Naive thymus-derived CD4-positive, alpha-beta T cell (primary cell): Measurements from ENCODE around the gene AKAP13. TPM values are rescaled to one million over a fixed set of nuclear protein-coding genes. Genes with fewer than 3 reads are reported as not detected.

Experiments used
- ATAC-seq: fragments of 150-1000 bp; cut with Tn5 transposase; 2 replicates; pipeline ENCODE4 v1.10.0; 2021; ENCODE audit warnings: mild to moderate bottlenecking, moderate library complexity
- CTCF ChIA-PET: fragments of 350-600 bp; sonication (Branson Sonifier 250); formaldehyde crosslinking; loops from one replicate; lab custom pipeline; 2021; ENCODE audit warnings: antibody characterized with exemption; lab: Charles Lee
- POLR2A ChIA-PET: fragments of 350-600 bp; sonication (Branson Sonifier 250); formaldehyde crosslinking; loops from one replicate; lab custom pipeline; 2021; ENCODE audit warnings: antibody characterized with exemption, inconsistent platforms; lab: Charles Lee
- DNase-seq, 9 donors: peaks; one replicate each; pipeline versions ENCODE4 v3.0.0 to v3.0.0-alpha.2; 2020 to 2022; ENCODE audit warnings: mixed read lengths in 1 of 9
- H3K27ac ChIP-seq: one replicate; pipeline ENCODE4 v1.7.0; 2013; ENCODE audit warnings: mild to moderate bottlenecking, low read depth, low read length, moderate library complexity
- H3K27me3 ChIP-seq, 2 donors: one replicate each; pipeline ENCODE4 v1.7.0; 2013; ENCODE audit warnings: low read length in 2 of 2, mild to moderate bottlenecking in 2 of 2, moderate library complexity in 2 of 2; ENCODE audit not compliant: control insufficient read depth in 2 of 2, insufficient read depth in 2 of 2
- H3K36me3 ChIP-seq, 3 experiments: 1 replicate in 2 of 3; 2 replicates in 1 of 3; pipeline ENCODE4 v1.7.0; 2013; ENCODE audit warnings: low read length in 3 of 3, mild to moderate bottlenecking in 3 of 3, moderate library complexity in 1 of 3; ENCODE audit not compliant: insufficient read depth in 3 of 3, control insufficient read depth in 2 of 3
- H3K4me1 ChIP-seq, 2 donors: one replicate each; pipeline ENCODE4 v1.7.0; 2013; ENCODE audit warnings: low read length in 2 of 2, mild to moderate bottlenecking in 2 of 2, moderate library complexity in 1 of 2; ENCODE audit not compliant: control insufficient read depth in 2 of 2, insufficient read depth in 2 of 2
- H3K4me3 ChIP-seq: 2 replicates; pipeline ENCODE4 v1.7.0; 2013; ENCODE audit warnings: mild to moderate bottlenecking, low read length
- H3K9me3 ChIP-seq, 3 experiments: 1 replicate in 2 of 3; 2 replicates in 1 of 3; pipeline ENCODE4 v1.7.0; 2013; ENCODE audit warnings: low read length in 3 of 3; ENCODE audit not compliant: control insufficient read depth in 2 of 3
- H3K27ac Mint-ChIP-seq, 9 donors: one replicate each; pipeline ENCODE4 v1.8.0; 2020 to 2022; ENCODE audit warnings: mixed read lengths in 9 of 9, mild to moderate bottlenecking in 8 of 9, moderate library complexity in 5 of 9, inconsistent platforms in 2 of 9
- H3K27me3 Mint-ChIP-seq, 5 donors: one replicate each; pipeline ENCODE4 v1.8.0; 2021 to 2022; ENCODE audit warnings: mixed read lengths in 5 of 5, mild to moderate bottlenecking in 1 of 5
- H3K36me3 Mint-ChIP-seq, 5 donors: one replicate each; pipeline ENCODE4 v1.8.0; 2020 to 2022; ENCODE audit warnings: mixed read lengths in 5 of 5, mild to moderate bottlenecking in 3 of 5, inconsistent platforms in 1 of 5
- H3K4me1 Mint-ChIP-seq, 7 donors: one replicate each; pipeline ENCODE4 v1.8.0; 2020 to 2022; ENCODE audit warnings: mixed read lengths in 7 of 7, mild to moderate bottlenecking in 3 of 7, inconsistent platforms in 1 of 7
- H3K4me3 Mint-ChIP-seq, 10 donors: one replicate each; pipeline ENCODE4 v1.8.0; 2020 to 2022; ENCODE audit warnings: mild to moderate bottlenecking in 10 of 10, mixed read lengths in 10 of 10, moderate library complexity in 6 of 10, inconsistent platforms in 2 of 10
- H3K9me3 Mint-ChIP-seq, 11 donors: one replicate each; pipeline ENCODE4 v1.8.0; 2020 to 2022; ENCODE audit warnings: mixed read lengths in 11 of 11, mild to moderate bottlenecking in 4 of 11, inconsistent platforms in 1 of 11, moderate library complexity in 1 of 11
- intact Hi-C, 2 donors: fragments of 100-400 bp; cut with micrococcal nuclease; formaldehyde crosslinking; loops; one replicate each; pipeline ENCODE4 v1.15.1; 2023
- polyA plus RNA-seq, 2 donors: library from polyadenylated mRNA; unstranded; fragments of 300-500 nt; fragmentation: Illumina TruSeq; gene quantifications; one replicate each; pipeline ENCODE4 v1.2.3, GENCODE V29; 2021
- total RNA-seq, 6 experiments: library from RNA in 5 of 6; stranded (reverse) in 5 of 6; gene quantifications; 1 replicate in 5 of 6; 2 replicates in 1 of 6; pipeline ENCODE4 v1.2.3 and lab custom pipeline; 2021 to 2026

Gene AKAP13
- total and polyA plus RNA-seq, 7 experiments from 2014 or later = 108 to 400 (median 231) TPM

GRCh38 chr15:85606738-85607137 lies 226.3 kb downstream of the AKAP13 start:
- H3K36me3 ChIP-seq = peaks cover 4 to 18% (median 5%) of the 10 kb centered on the region in 3 experiments
- Mint-ChIP-seq H3K4me3 (peak overlapping the region in 2 of 10 donors; percentile 16 to 25), H3K27ac (peak overlapping the region in 3 of 9 donors; percentile 43 to 83 (median 72)), H3K36me3 (peaks cover 11 to 39% (median 23%) of the 10 kb centered on the region in 5 donors), H3K27me3 (no peaks in the 10 kb centered on the region), H3K9me3 (no peaks in the 10 kb centered on the region), H3K4me1 (peaks cover 11 to 33% (median 16%) of the 10 kb centered on the region in 7 donors)
- intact Hi-C loops = no loop called here
- no peak overlapping the region for H3K27ac ChIP-seq
- H3K4me1 ChIP-seq = peaks cover 0 to 11% of the 10 kb centered on the region in 2 donors
- DNase-seq (no peak), ATAC-seq (no peak)
- no peak overlapping the region for H3K4me3 ChIP-seq
- H3K27me3 ChIP-seq = no peaks in the 10 kb centered on the region
- ChIA-PET CTCF (interaction anchor here (0.9 kb wide), 1 partner anchor 25 kb away, joined by 4 read pairs; no protein-coding TSS in a partner anchor), POLR2A (no interaction called here)
- H3K9me3 ChIP-seq = no peaks in the 10 kb centered on the region

GRCh38 chr15:85607141-85607806 lies 226.9 kb downstream of the AKAP13 start:
- H3K4me3 Mint-ChIP-seq = peak overlapping the region in 1 of 10 donors; percentile 42
- no peak overlapping the region for H3K27ac ChIP-seq
- H3K9me3 Mint-ChIP-seq = no peaks in the 10 kb centered on the region
- POLR2A ChIA-PET = interaction anchor here (0.7 kb wide), 1 partner anchor 10 kb away, joined by 3 read pairs; no protein-coding TSS in a partner anchor
- H3K9me3 ChIP-seq = no peaks in the 10 kb centered on the region
- H3K4me3 ChIP-seq = no peak overlapping the region
- peak overlapping the region in 3 of 9 donors; percentile 43 to 83 (median 72) for H3K27ac Mint-ChIP-seq
- peaks cover 0 to 11% of the 10 kb centered on the region in 2 donors for H3K4me1 ChIP-seq
- peak; percentile 37 for ATAC-seq
- peaks cover 11 to 33% (median 16%) of the 10 kb centered on the region in 7 donors for H3K4me1 Mint-ChIP-seq
- H3K36me3 Mint-ChIP-seq = peaks cover 11 to 43% (median 24%) of the 10 kb centered on the region in 5 donors
- no peaks in the 10 kb centered on the region for H3K27me3 ChIP-seq
- intact Hi-C loops = no loop called here
- H3K27me3 Mint-ChIP-seq = no peaks in the 10 kb centered on the region
- CTCF ChIA-PET = interaction anchor here (0.9 kb wide), 1 partner anchor 26 kb away, joined by 4 read pairs; no protein-coding TSS in a partner anchor
- DNase-seq = no peak
- peaks cover 4 to 18% (median 5%) of the 10 kb centered on the region in 3 experiments for H3K36me3 ChIP-seq

- CTCF ChIA-PET = interaction anchor here (0.9 kb wide), 1 partner anchor 26 kb away, joined by 4 read pairs; no protein-coding TSS in a partner anchor
- H3K27ac ChIP-seq = no peak overlapping the region
These were observed 227.4 kb downstream of the AKAP13 start for GRCh38 chr15:85607842-85608241.

GRCh38 chr15:85609492-85609891 lies 229.1 kb downstream of the AKAP13 start:
- no peak overlapping the region for H3K4me3 ChIP-seq
- Mint-ChIP-seq H3K9me3 (no peaks in the 10 kb centered on the region), H3K27me3 (no peaks in the 10 kb centered on the region), H3K27ac (no peak overlapping the region), H3K36me3 (peaks cover 8 to 33% (median 16%) of the 10 kb centered on the region in 5 donors), H3K4me1 (peaks cover 8 to 30% (median 12%) of the 10 kb centered on the region in 7 donors), H3K4me3 (no peak overlapping the region)
- ChIA-PET POLR2A (no interaction called here), CTCF (no interaction called here)
- no peak overlapping the region for H3K27ac ChIP-seq
- DNase-seq = no peak
- no peak for ATAC-seq
- no peaks in the 10 kb centered on the region for H3K9me3 ChIP-seq
- H3K4me1 ChIP-seq = peaks cover 0 to 11% of the 10 kb centered on the region in 2 donors
- peaks cover 0 to 8% (median 0%) of the 10 kb centered on the region in 3 experiments for H3K36me3 ChIP-seq
- intact Hi-C loops = no loop called here
- H3K27me3 ChIP-seq = no peaks in the 10 kb centered on the region

More at GRCh38 chr15:85607842-85608241, 227.4 kb downstream of the AKAP13 start:
- ATAC-seq (no peak), DNase-seq (no peak)
- Histone ChIP-seq H3K9me3 (no peaks in the 10 kb centered on the region), H3K4me1 (peaks cover 0 to 11% of the 10 kb centered on the region in 2 donors), H3K36me3 (peaks cover 4 to 18% (median 5%) of the 10 kb centered on the region in 3 experiments), H3K4me3 (no peak overlapping the region), H3K27me3 (no peaks in the 10 kb centered on the region)
- intact Hi-C loops = no loop called here
- H3K4me1 Mint-ChIP-seq = peaks cover 11 to 33% (median 16%) of the 10 kb centered on the region in 7 donors
- no peak overlapping the region for H3K4me3 Mint-ChIP-seq
- POLR2A ChIA-PET = interaction anchor here (0.7 kb wide), 1 partner anchor 10 kb away, joined by 3 read pairs; no protein-coding TSS in a partner anchor
- no peaks in the 10 kb centered on the region for H3K9me3 Mint-ChIP-seq
- H3K27ac Mint-ChIP-seq = no peak overlapping the region
- H3K27me3 Mint-ChIP-seq = no peaks in the 10 kb centered on the region
- peaks cover 11 to 43% (median 24%) of the 10 kb centered on the region in 5 donors for H3K36me3 Mint-ChIP-seq

GRCh38 chr15:85611361-85611760 lies 231.0 kb downstream of the AKAP13 start:
- CTCF ChIA-PET = no interaction called here

GRCh38 chr15:85614059-85614458 lies 233.7 kb downstream of the AKAP13 start:
- no peak overlapping the region for H3K4me3 ChIP-seq
- no peak overlapping the region for H3K27ac ChIP-seq
- H3K27me3 ChIP-seq = no peaks in the 10 kb centered on the region
- ATAC-seq = no peak
- ChIA-PET POLR2A (no interaction called here), CTCF (interaction anchor here (1.5 kb wide), 1 partner anchor 10 kb away, joined by 3 read pairs; no protein-coding TSS in a partner anchor)
- intact Hi-C loops = loop anchor here in 1 of 2 donors (10.0 kb wide), 1 partner anchor 231 kb away; no protein-coding TSS in a partner anchor
- Mint-ChIP-seq H3K9me3 (no peaks in the 10 kb centered on the region), H3K27ac (peak overlapping the region in 1 of 9 donors; percentile 35), H3K36me3 (peaks cover 7 to 13% (median 10%) of the 10 kb centered on the region in 5 donors), H3K4me1 (peaks cover 0 to 23% (median 13%) of the 10 kb centered on the region in 7 donors), H3K27me3 (no peaks in the 10 kb centered on the region), H3K4me3 (no peak overlapping the region)
- no peak for DNase-seq
- H3K4me1 ChIP-seq = peaks cover 9 to 13% of the 10 kb centered on the region in 2 donors
- peaks cover 0 to 8% (median 0%) of the 10 kb centered on the region in 3 experiments for H3K36me3 ChIP-seq
- no peaks in the 10 kb centered on the region for H3K9me3 ChIP-seq

More at GRCh38 chr15:85611361-85611760, 231.0 kb downstream of the AKAP13 start:
- Mint-ChIP-seq H3K27me3 (no peaks in the 10 kb centered on the region), H3K4me3 (no peak overlapping the region), H3K36me3 (peaks cover 8 to 26% (median 14%) of the 10 kb centered on the region in 5 donors), H3K9me3 (no peaks in the 10 kb centered on the region), H3K4me1 (peaks cover 8 to 37% (median 15%) of the 10 kb centered on the region in 7 donors), H3K27ac (peak overlapping the region in 2 of 9 donors; percentile 19 to 33)
- intact Hi-C loops = loop anchor here in 1 of 2 donors (10.0 kb wide), 1 partner anchor 233 kb away; no protein-coding TSS in a partner anchor
- ATAC-seq (no peak), DNase-seq (no peak)
- no peaks in the 10 kb centered on the region for H3K9me3 ChIP-seq
- POLR2A ChIA-PET = no interaction called here
- H3K36me3 ChIP-seq = peaks cover 0 to 8% (median 0%) of the 10 kb centered on the region in 3 experiments
- no peak overlapping the region for H3K4me3 ChIP-seq
- H3K4me1 ChIP-seq = peaks cover 0 to 11% of the 10 kb centered on the region in 2 donors
- H3K27me3 ChIP-seq = no peaks in the 10 kb centered on the region
- no peak overlapping the region for H3K27ac ChIP-seq
